PFSK-1 (cell line): ENCODE data around the gene SAP30.

ENCODE experiments used
- POLR2AphosphoS5 ChIP-seq: IDR thresholded peaks from 2 replicates; pipeline ENCODE4 v1.6.1; 2012; ENCODE audit warnings: low read depth, mild to moderate bottlenecking, control low read depth, low read length, moderate library complexity
- SIN3A ChIP-seq: IDR thresholded peaks from 2 replicates; pipeline ENCODE4 v1.6.1; 2012; ENCODE audit warnings: mild to moderate bottlenecking, low read length, moderate library complexity, borderline replicate concordance; ENCODE audit not compliant: insufficient read depth
- TAF1 ChIP-seq: IDR thresholded peaks from 2 replicates; pipeline ENCODE4 v1.6.1; 2012; ENCODE audit warnings: low read length, control low read depth, borderline replicate concordance; ENCODE audit not compliant: insufficient read depth

- TF ChIP-seq SIN3A (no peak), TAF1 (no peak), POLR2AphosphoS5 (no peak)
These were observed 42.3 kb downstream of the SAP30 start for GRCh38 chr4:173413036-173413435.
